GM18499 (cell line): Measurements from ENCODE around the gene ELMO1.

ENCODE experiments used
- ATAC-seq: cut with Tn5 transposase; IDR thresholded peaks from one replicate; pipeline ENCODE4 v1.9.1; 2021; ENCODE audit warnings: moderate number of reproducible peaks; ENCODE audit not compliant: insufficient read depth, unreplicated experiment

ELMO1 gene

GRCh38 chr7:37245590-37245989 is 203.1 kb downstream of the ELMO1 start:
- ATAC-seq: no peak

- no peak for ATAC-seq
Observed at GRCh38 chr7:37236906-37237305, 211.8 kb downstream of the ELMO1 start.

GRCh38 chr7:37235813-37236212 is 212.9 kb downstream of the ELMO1 start:
- ATAC-seq: no peak

- no peak for ATAC-seq
Observed at GRCh38 chr7:37234928-37235327, 213.7 kb downstream of the ELMO1 start.

- no peak for ATAC-seq
Observed at GRCh38 chr7:37234334-37234733, 214.3 kb downstream of the ELMO1 start.

GRCh38 chr7:37231613-37232012 is 217.1 kb downstream of the ELMO1 start:
- no peak for ATAC-seq

- ATAC-seq: no peak
Observed at GRCh38 chr7:37230221-37230620, 218.4 kb downstream of the ELMO1 start.

- no peak for ATAC-seq
Observed at GRCh38 chr7:37229381-37229780, 219.3 kb downstream of the ELMO1 start.

GRCh38 chr7:37225285-37225969 is 223.2 kb downstream of the ELMO1 start:
- ATAC-seq: no peak

- ATAC-seq: no peak
Observed at GRCh38 chr7:37224746-37225145, 223.9 kb downstream of the ELMO1 start.

GRCh38 chr7:37220664-37221063 is 228.0 kb downstream of the ELMO1 start:
- ATAC-seq: no peak

GRCh38 chr7:37218956-37219355 is 229.7 kb downstream of the ELMO1 start:
- ATAC-seq: no peak

GRCh38 chr7:37216923-37217322 is 231.7 kb downstream of the ELMO1 start:
- ATAC-seq: no peak

GRCh38 chr7:37216156-37216852 is 232.4 kb downstream of the ELMO1 start:
- no peak for ATAC-seq

- no peak for ATAC-seq
Observed at GRCh38 chr7:37215290-37215923, 233.3 kb downstream of the ELMO1 start.

- ATAC-seq: no peak
Observed at GRCh38 chr7:37212556-37212955, 236.1 kb downstream of the ELMO1 start.

- no peak for ATAC-seq
Observed at GRCh38 chr7:37212051-37212450, 236.6 kb downstream of the ELMO1 start.

- no peak for ATAC-seq
Observed at GRCh38 chr7:37211097-37211880, 237.4 kb downstream of the ELMO1 start.

- ATAC-seq: no peak
Observed at GRCh38 chr7:37209195-37209594, 239.5 kb downstream of the ELMO1 start.

- peak; percentile 72 for ATAC-seq
Observed at GRCh38 chr7:37208528-37208927, 240.1 kb downstream of the ELMO1 start.

GRCh38 chr7:37206192-37206591 is 242.5 kb downstream of the ELMO1 start:
- no peak for ATAC-seq
